Measurements from ENCODE around the gene SLC9A8. TPM values are rescaled to one million over a fixed set of nuclear protein-coding genes. Genes with fewer than 3 reads are reported as not detected.

SLC9A8 gene
- total RNA-seq, 1 donor: 6.9 TPM

DNA sequence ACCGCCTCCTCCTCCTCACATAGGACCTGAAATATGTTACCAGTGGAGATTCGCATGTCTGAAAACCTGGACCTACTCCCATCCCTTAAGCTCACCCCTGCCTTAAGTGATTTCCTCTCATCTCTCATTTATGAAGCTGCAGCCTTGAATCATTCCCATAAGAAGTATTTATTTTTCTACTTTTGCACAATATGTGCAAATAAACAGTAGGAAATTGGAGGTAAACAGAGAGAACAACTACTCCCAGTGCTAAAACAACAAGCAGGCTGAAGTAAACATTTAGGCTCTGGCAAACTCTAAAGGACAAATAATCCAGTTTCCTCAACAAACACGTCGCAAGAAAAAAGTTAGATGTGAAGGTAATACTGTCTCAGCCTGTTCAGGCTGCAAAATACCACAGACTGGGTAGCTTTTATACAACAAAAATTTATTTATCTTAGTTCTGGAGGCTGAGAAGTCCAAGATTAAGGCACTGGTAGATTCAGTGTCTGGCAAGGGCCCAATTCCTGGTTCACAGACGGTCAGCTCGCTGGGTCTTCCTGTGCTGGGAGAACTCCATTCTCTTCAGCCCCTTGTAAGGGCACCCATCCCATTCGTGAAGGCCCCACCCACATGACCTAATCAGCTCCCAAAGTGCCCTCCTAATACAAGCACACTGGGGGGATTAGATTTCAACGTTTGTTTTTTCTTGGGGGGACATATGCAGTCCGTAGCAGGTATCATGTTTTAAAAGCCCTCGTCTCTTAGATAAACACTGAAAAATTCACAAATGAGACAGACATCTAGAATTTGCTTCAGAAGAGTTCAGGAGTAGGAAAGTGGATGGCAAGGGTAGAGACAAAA is 87.1 kb downstream of the SLC9A8 start:
- H2AFZ ChIP-seq (ENCODE audit: low read length): no peak overlapping the region
- DNase-seq (ENCODE audit: insufficient read length, low spot score, missing footprints): no peak
- H3K4me2 ChIP-seq (ENCODE audit: insufficient read depth, low read length): no peak overlapping the region
- no peaks in the 10 kb centered on the region for H3K27me3 ChIP-seq (ENCODE audit: insufficient read depth, low read length)
- H3K36me3 ChIP-seq (ENCODE audit: insufficient read depth, low read length): peaks cover 6% of the 10 kb centered on the region
- H3K9me3 ChIP-seq (ENCODE audit: low read depth, low read length): no peaks in the 10 kb centered on the region
- H3K4me3 ChIP-seq (ENCODE audit: insufficient read depth, low read length): no peak overlapping the region
- H3K4me1 ChIP-seq (ENCODE audit: insufficient read depth, low read length): no peaks in the 10 kb centered on the region
- TF ChIP-seq CTCF (IDR thresholded peaks at IDR 0.05; ENCODE audit: extremely low read depth, low read depth, low read length): no peak
- peaks cover 3% of the 10 kb centered on the region for H3K79me2 ChIP-seq (ENCODE audit: insufficient read depth, low read length)
- H3K27ac ChIP-seq (ENCODE audit: low read depth, low read length): no peak overlapping the region
- H4K20me1 ChIP-seq (ENCODE audit: insufficient read depth, low read length): peaks cover 7% of the 10 kb centered on the region

DNA sequence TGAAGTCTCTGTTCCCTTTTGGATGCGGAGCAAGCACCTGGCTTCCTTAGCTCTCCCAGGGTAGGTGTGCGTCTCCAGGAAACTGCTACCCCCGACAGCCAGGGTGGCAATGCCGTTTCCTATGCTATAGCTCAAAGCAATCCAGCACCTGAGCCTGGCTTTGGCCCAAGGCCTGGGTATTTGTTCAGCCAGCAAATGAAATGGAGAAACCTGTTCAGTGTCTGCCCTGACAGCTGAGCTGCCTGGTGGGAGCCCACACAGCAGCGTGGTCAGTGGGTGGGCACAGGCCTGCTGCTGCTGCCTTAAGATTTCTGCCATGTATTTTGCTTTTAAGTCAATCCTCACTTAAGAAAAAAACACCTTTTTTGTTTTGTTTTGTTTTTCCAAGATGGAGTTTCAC is 89.0 kb downstream of the SLC9A8 start:
- H2AFZ ChIP-seq (ENCODE audit: low read length): no peak overlapping the region
- H3K36me3 ChIP-seq (ENCODE audit: insufficient read depth, low read length): peaks cover 24% of the 10 kb centered on the region
- no peak overlapping the region for H3K4me3 ChIP-seq (ENCODE audit: insufficient read depth, low read length)
- H3K4me2 ChIP-seq (ENCODE audit: insufficient read depth, low read length): no peak overlapping the region
- H3K27ac ChIP-seq (ENCODE audit: low read depth, low read length): no peak overlapping the region
- no peaks in the 10 kb centered on the region for H3K9me3 ChIP-seq (ENCODE audit: low read depth, low read length)
- no peaks in the 10 kb centered on the region for H3K27me3 ChIP-seq (ENCODE audit: insufficient read depth, low read length)
- H3K79me2 ChIP-seq (ENCODE audit: insufficient read depth, low read length): peaks cover 12% of the 10 kb centered on the region
- no peak for TF ChIP-seq CTCF (IDR thresholded peaks at IDR 0.05; ENCODE audit: extremely low read depth, low read depth, low read length)
- H4K20me1 ChIP-seq (ENCODE audit: insufficient read depth, low read length): peaks cover 15% of the 10 kb centered on the region
- DNase-seq (ENCODE audit: insufficient read length, low spot score, missing footprints): no peak
- H3K4me1 ChIP-seq (ENCODE audit: insufficient read depth, low read length): no peaks in the 10 kb centered on the region

- peaks cover 40% of the 10 kb centered on the region for H3K36me3 ChIP-seq (ENCODE audit: insufficient read depth, low read length)
- no peak overlapping the region for H2AFZ ChIP-seq (ENCODE audit: low read length)
- no peaks in the 10 kb centered on the region for H3K27me3 ChIP-seq (ENCODE audit: insufficient read depth, low read length)
- TF ChIP-seq CTCF (IDR thresholded peaks at IDR 0.05; ENCODE audit: extremely low read depth, low read depth, low read length): no peak
- DNase-seq (ENCODE audit: insufficient read length, low spot score, missing footprints): no peak
- no peaks in the 10 kb centered on the region for H3K4me1 ChIP-seq (ENCODE audit: insufficient read depth, low read length)
- no peak overlapping the region for H3K4me2 ChIP-seq (ENCODE audit: insufficient read depth, low read length)
- peaks cover 36% of the 10 kb centered on the region for H3K79me2 ChIP-seq (ENCODE audit: insufficient read depth, low read length)
- H4K20me1 ChIP-seq (ENCODE audit: insufficient read depth, low read length): peaks cover 28% of the 10 kb centered on the region
- no peaks in the 10 kb centered on the region for H3K9me3 ChIP-seq (ENCODE audit: low read depth, low read length)
- no peak overlapping the region for H3K27ac ChIP-seq (ENCODE audit: low read depth, low read length)
- H3K4me3 ChIP-seq (ENCODE audit: insufficient read depth, low read length): no peak overlapping the region
These were observed 92.0 kb downstream of the SLC9A8 start for GRCh38 chr20:49904440-49905214.

All from osteoblast (primary cell).